ENCODE measurements around the gene MTHFD2L.

GRCh38 chr4:74121643-74122579, 36.0 kb upstream of the MTHFD2L start:
- TF ChIP-seq NFATC3 (IDR thresholded peaks at IDR 0.05): no peak
- TF ChIP-seq ZNF175 (CRISPR knock-in tag; IDR thresholded peaks at IDR 0.05; ENCODE audit: low read depth): no peak
- no peak for TF ChIP-seq ZNF589 (CRISPR knock-in tag; IDR thresholded peaks at IDR 0.05; ENCODE audit: low read depth)

All from K562 (cell line).